A549 (cell line): ENCODE data around the gene RNF130.

Experiments
- CEBPB ChIP-seq, 2 experiments: fragments of >200 bp in 1 of 2; sonication (Bioruptor Twin) in 1 of 2; formaldehyde crosslinking in 1 of 2; IDR thresholded peaks; 2 replicates each; pipeline ENCODE4 v1.6.1; 2012 to 2016
- CTCF ChIP-seq: fragments of >200 bp; sonication (Bioruptor Twin); formaldehyde crosslinking; IDR thresholded peaks from 3 replicates; pipeline ENCODE4 v1.5.1; 2016
- ELK1 ChIP-seq: fragments of 150-350 bp; IDR thresholded peaks from 2 replicates; pipeline ENCODE4 v1.6.1; 2014; ENCODE audit warnings: low read depth, mild to moderate bottlenecking, low read length
- EP300 ChIP-seq, 2 experiments: fragments of >200 bp; sonication (Bioruptor Twin); formaldehyde crosslinking; IDR thresholded peaks; 2 replicates in 1 of 2; 3 replicates in 1 of 2; pipeline ENCODE4 v1.6.1; 2016 to 2017
- FOSL2 ChIP-seq, 2 experiments: fragments of 450-650 bp in 1 of 2; fragments of >200 bp in 1 of 2; sonication (Bioruptor Twin) in 1 of 2; formaldehyde crosslinking; IDR thresholded peaks; 2 replicates each; pipeline versions ENCODE4 v1.5.0 to v1.6.1; 2016 to 2020; ENCODE audit warnings: mild to moderate bottlenecking in 1 of 2, moderate library complexity in 1 of 2
- MYC ChIP-seq: IDR thresholded peaks from 2 replicates; pipeline ENCODE4 v1.6.1; 2012; ENCODE audit warnings: mild to moderate bottlenecking, inconsistent platforms, low read length, improper control_type of control experiment, borderline replicate concordance
- PBX3 ChIP-seq: IDR thresholded peaks from 2 replicates; pipeline ENCODE4 v1.6.1; 2012
- PHF8 ChIP-seq: fragments of 200-600 bp; sonication (generic); IDR thresholded peaks from 2 replicates; pipeline ENCODE4 v1.6.1; 2016; ENCODE audit warnings: low read depth, mild to moderate bottlenecking, antibody characterized with exemption, moderate library complexity, borderline replicate concordance
- POLR2A ChIP-seq: IDR thresholded peaks from 2 replicates; pipeline ENCODE4 v1.6.1; 2012; ENCODE audit warnings: mild to moderate bottlenecking, low read length
- REST ChIP-seq: fragments of 200-600 bp; sonication (generic); IDR thresholded peaks from 2 replicates; pipeline ENCODE4 v1.6.1; 2016; ENCODE audit warnings: antibody characterized with exemption, mild to moderate bottlenecking, moderate library complexity
- USF2 ChIP-seq: fragments of 450-650 bp; IDR thresholded peaks from 2 replicates; pipeline ENCODE4 v1.6.1; 2014; ENCODE audit warnings: antibody characterized with exemption
- ZC3H11A ChIP-seq: fragments of 450-650 bp; IDR thresholded peaks from 2 replicates; pipeline ENCODE4 v1.6.1; 2014; ENCODE audit warnings: antibody characterized with exemption, mild to moderate bottlenecking
- ZSCAN20 ChIP-seq: fragments of 250-450 bp; sonication (Bioruptor Pico); IDR thresholded peaks from 2 replicates; pipeline ENCODE4 v1.8.0; 2022; ENCODE audit warnings: mild to moderate bottlenecking, moderate library complexity

GRCh38 chr5:180043377-180043776 is 28.2 kb downstream of the RNF130 start:
- TF ChIP-seq USF2 (no peak), CTCF (no peak), PBX3 (no peak), POLR2A (no peak), CEBPB (IDR thresholded peaks at IDR 0.05) (no peak), REST (no peak), EP300 (IDR thresholded peaks at IDR 0.05) (no peak), ZSCAN20 (CRISPR knock-in tag) (no peak), MYC (no peak), ELK1 (no peak), FOSL2 (IDR thresholded peaks at IDR 0.05) (no peak), FOSL2 (CRISPR knock-in tag; IDR thresholded peaks at IDR 0.05) (no peak), PHF8 (no peak), ZC3H11A (no peak)
